ENCODE measurements around the gene CLIP2.

DNA sequence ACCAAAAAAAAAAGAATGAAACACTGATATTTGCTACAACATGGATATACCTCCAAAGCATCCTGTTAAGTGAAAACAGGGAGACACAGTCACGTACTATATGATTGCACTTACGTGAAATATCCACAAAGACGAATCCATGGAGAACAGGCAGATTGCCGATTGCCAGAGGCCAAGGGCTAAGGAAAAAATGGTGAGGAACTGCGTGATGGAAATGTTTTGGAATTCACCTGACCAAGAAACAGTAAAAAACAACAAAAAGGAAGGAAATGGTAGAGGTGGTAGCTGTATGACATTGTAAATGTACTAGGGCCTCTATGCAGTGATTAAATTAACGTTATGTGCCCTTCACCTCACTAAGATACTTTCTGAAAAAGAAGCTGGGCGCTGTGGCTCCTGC, 120.4 kb downstream of the CLIP2 start:
- TF ChIP-seq CTCF (conservative IDR thresholded peaks at IDR 0.05; ENCODE audit: low read depth, low read length) (no peak), EZH2phosphoT487 (IDR thresholded peaks at IDR 0.05; ENCODE audit: borderline replicate concordance, low read length) (no peak)

Data from PC-3 (cell line).